Lower leg skin (tissue), 3 donors: ENCODE results near the gene GEMIN8.

Experiments used
- POLR2A ChIP-seq, 2 donors: fragments of 450-650 bp; IDR thresholded peaks; one replicate each; pipeline ENCODE4 v1.6.1; 2016 to 2017; ENCODE audit warnings: antibody characterized with exemption in 2 of 2, mild to moderate bottlenecking in 1 of 2, moderate library complexity in 1 of 2
- TF ChIP-seq, protein P1 (sequence below), 3 donors: fragments of 450-650 bp; IDR thresholded peaks; one replicate each; pipeline ENCODE4 v1.5.1; 2016; ENCODE audit warnings: antibody characterized with exemption in 3 of 3, mild to moderate bottlenecking in 3 of 3, moderate library complexity in 2 of 3

DNA sequence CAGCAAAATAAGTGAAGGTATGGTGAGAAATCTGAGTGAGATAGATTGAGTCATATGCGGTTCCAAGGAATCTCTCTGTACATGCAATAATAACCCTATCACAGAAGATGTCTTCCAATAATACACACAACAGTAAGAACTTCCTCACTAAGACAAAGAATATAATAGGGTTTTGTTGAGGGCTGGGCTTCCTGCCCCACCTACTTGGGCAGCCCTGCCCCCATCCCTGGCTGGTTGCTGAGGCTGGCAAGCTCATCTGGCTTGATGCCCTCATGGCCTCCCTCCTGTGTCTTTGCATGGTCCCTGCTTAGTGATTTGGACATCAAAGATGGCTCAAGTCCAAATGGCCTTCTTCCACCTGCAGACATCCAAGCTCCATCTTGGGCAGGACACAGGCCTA is 2.7 kb downstream of the GEMIN8 start:
- TF ChIP-seq, protein P1, sequence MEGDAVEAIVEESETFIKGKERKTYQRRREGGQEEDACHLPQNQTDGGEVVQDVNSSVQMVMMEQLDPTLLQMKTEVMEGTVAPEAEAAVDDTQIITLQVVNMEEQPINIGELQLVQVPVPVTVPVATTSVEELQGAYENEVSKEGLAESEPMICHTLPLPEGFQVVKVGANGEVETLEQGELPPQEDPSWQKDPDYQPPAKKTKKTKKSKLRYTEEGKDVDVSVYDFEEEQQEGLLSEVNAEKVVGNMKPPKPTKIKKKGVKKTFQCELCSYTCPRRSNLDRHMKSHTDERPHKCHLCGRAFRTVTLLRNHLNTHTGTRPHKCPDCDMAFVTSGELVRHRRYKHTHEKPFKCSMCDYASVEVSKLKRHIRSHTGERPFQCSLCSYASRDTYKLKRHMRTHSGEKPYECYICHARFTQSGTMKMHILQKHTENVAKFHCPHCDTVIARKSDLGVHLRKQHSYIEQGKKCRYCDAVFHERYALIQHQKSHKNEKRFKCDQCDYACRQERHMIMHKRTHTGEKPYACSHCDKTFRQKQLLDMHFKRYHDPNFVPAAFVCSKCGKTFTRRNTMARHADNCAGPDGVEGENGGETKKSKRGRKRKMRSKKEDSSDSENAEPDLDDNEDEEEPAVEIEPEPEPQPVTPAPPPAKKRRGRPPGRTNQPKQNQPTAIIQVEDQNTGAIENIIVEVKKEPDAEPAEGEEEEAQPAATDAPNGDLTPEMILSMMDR (IDR thresholded peaks at IDR 0.05): no peak
- no peak for TF ChIP-seq POLR2A (IDR thresholded peaks at IDR 0.05)
